Type B pancreatic cell (in vitro differentiated cells): Measurements from ENCODE around the gene EFTUD2. TPM values are rescaled to one million over a fixed set of nuclear protein-coding genes. Genes with fewer than 3 reads are reported as not detected.

Source experiments
- DNase-seq: peaks from one replicate; pipeline ENCODE4 v3.0.0; 2021; ENCODE audit warnings: mixed read lengths; ENCODE audit not compliant: unreplicated experiment; ENCODE audit errors: extremely low spot score
- H3K27ac Mint-ChIP-seq: 2 replicates; pipeline ENCODE4 v1.8.0; 2021; ENCODE audit warnings: mild to moderate bottlenecking, mixed read lengths
- H3K27me3 Mint-ChIP-seq: 2 replicates; pipeline ENCODE4 v1.8.0; 2021; ENCODE audit warnings: mixed read lengths
- H3K36me3 Mint-ChIP-seq: 2 replicates; pipeline ENCODE4 v1.8.0; 2021; ENCODE audit warnings: mixed read lengths
- H3K4me1 Mint-ChIP-seq: one replicate; pipeline ENCODE4 v1.8.0; 2021; ENCODE audit warnings: mixed read lengths; ENCODE audit not compliant: unreplicated experiment
- H3K4me3 Mint-ChIP-seq: 2 replicates; pipeline ENCODE4 v1.8.0; 2021; ENCODE audit warnings: mild to moderate bottlenecking, mixed read lengths
- H3K9me3 Mint-ChIP-seq: 2 replicates; pipeline ENCODE4 v1.8.0; 2021; ENCODE audit warnings: mixed read lengths
- CTCF ChIP-seq: fragments of 200-600 bp; sonication (generic); conservative IDR thresholded peaks from 2 replicates; pipeline ENCODE4 v1.5.0; 2021; ENCODE audit warnings: antibody characterized with exemption, mild to moderate bottlenecking
- total RNA-seq: library from RNA; stranded (reverse); gene quantifications from 2 replicates; pipeline ENCODE4 v1.2.1, GENCODE V29; 2021; ENCODE audit warnings: low replicate concordance

The EFTUD2 gene
- total RNA-seq, 1 donor from 2014 or later, result 122 TPM

DNA sequence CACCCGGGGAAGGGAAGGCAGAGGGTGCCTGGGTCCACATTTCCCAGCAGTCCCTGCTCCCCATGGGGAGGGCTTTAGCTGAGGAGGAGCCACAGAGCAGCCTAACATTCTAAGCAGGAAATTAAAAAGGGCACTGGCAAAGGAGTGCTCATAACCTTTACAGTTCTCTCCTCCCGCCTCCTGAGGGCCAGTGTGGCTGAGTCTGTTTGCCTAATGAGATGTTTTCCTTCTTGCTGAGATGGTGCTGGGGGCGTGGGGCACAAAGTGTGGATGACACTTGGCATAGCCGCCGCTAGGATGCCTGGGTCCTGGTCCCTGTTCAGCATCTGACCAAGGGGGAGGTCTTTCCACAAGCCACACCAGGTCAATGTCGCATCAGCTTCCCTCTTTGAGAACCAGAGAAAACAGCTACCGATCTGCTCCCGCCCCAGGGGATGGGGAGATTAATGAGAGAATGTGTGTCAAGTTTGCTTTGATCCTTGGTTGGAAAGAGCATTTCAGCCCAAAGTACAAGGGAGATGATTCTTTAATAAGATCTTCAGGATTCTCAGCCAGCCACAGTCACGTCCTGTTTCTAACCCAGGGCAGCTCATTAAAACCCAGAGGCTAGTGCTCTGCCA, 42.6 kb upstream of the EFTUD2 start:
- H3K4me1 Mint-ChIP-seq, result peaks cover 11% of the 10 kb centered on the region
- no peak for TF ChIP-seq CTCF
- H3K27ac Mint-ChIP-seq, result peak overlapping the region; percentile 16
- no peaks in the 10 kb centered on the region for H3K9me3 Mint-ChIP-seq
- H3K27me3 Mint-ChIP-seq, result no peaks in the 10 kb centered on the region
- no peak for DNase-seq
- peak overlapping the region; percentile 65 for H3K4me3 Mint-ChIP-seq
- peaks cover 29% of the 10 kb centered on the region for H3K36me3 Mint-ChIP-seq

DNA sequence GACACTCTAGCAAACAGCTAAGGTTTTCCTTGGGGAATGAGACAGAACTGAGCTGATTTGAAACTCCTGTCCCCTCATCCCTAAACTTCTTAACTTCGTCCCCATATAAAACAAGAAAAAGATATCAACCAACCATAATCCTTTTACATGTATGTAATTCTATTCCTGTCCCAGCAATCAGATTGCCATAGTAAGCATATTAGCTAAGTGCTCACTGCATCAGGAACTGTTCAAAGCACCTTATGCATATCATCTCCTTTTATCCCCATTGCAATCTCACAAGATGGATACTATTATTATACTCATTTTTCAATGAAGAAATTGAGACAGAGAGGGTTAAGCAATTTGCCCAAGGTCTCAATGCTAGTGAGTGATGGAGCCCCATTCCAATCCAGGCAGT, 41.5 kb upstream of the EFTUD2 start:
- no peaks in the 10 kb centered on the region for H3K27me3 Mint-ChIP-seq
- H3K4me3 Mint-ChIP-seq, result no peak overlapping the region
- DNase-seq, result no peak
- H3K4me1 Mint-ChIP-seq, result peaks cover 6% of the 10 kb centered on the region
- H3K27ac Mint-ChIP-seq, result no peak overlapping the region
- TF ChIP-seq CTCF, result no peak
- H3K36me3 Mint-ChIP-seq, result peaks cover 24% of the 10 kb centered on the region
- no peaks in the 10 kb centered on the region for H3K9me3 Mint-ChIP-seq

- Mint-ChIP-seq H3K27me3 (no peaks in the 10 kb centered on the region), H3K9me3 (no peaks in the 10 kb centered on the region), H3K4me3 (no peak overlapping the region), H3K4me1 (peaks cover 6% of the 10 kb centered on the region), H3K36me3 (peaks cover 24% of the 10 kb centered on the region), H3K27ac (no peak overlapping the region)
- no peak for TF ChIP-seq CTCF
- DNase-seq, result no peak
Measured at GRCh38 chr17:44940317-44940716, 41.1 kb upstream of the EFTUD2 start.

DNA sequence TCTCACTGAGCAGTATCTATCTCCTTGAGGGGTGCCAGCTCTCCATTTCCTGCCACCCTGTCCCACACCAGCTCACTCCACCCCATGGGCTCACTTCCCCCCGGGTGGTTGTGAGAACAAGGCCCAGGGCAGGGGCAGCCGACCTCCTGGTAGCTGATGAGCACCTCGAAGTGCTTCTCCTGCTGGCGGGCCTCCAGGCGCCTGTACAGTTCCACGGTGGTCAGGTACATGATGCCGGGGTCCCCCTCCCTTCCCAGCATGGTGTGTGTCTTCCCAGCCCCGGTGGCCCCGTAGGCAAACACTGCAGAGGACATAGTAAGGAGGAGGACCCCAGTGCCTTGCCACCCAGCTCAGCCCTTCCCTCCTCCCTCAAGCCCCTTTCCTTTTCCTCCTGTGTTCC, 35.9 kb upstream of the EFTUD2 start:
- no peak for DNase-seq
- H3K36me3 Mint-ChIP-seq, result peaks cover 19% of the 10 kb centered on the region
- H3K27ac Mint-ChIP-seq, result no peak overlapping the region
- H3K27me3 Mint-ChIP-seq, result no peaks in the 10 kb centered on the region
- TF ChIP-seq CTCF, result no peak
- no peaks in the 10 kb centered on the region for H3K9me3 Mint-ChIP-seq
- H3K4me1 Mint-ChIP-seq, result no peaks in the 10 kb centered on the region
- H3K4me3 Mint-ChIP-seq, result no peak overlapping the region

GRCh38 chr17:44934745-44935105, 35.5 kb upstream of the EFTUD2 start:
- DNase-seq, result no peak
- no peaks in the 10 kb centered on the region for H3K27me3 Mint-ChIP-seq
- no peaks in the 10 kb centered on the region for H3K9me3 Mint-ChIP-seq
- H3K36me3 Mint-ChIP-seq, result peaks cover 19% of the 10 kb centered on the region
- no peaks in the 10 kb centered on the region for H3K4me1 Mint-ChIP-seq
- H3K27ac Mint-ChIP-seq, result no peak overlapping the region
- no peak for TF ChIP-seq CTCF
- no peak overlapping the region for H3K4me3 Mint-ChIP-seq
